Measurements from ENCODE around the gene UNC5B. TPM values are rescaled to one million over a fixed set of nuclear protein-coding genes. Genes with fewer than 3 reads are reported as not detected.

Gene UNC5B
- total RNA-seq, 1 experiment from 2014 or later, result 49.6 TPM

GRCh38 chr10:71250842-71251241, 38.5 kb downstream of the UNC5B start (continued):
- TF ChIP-seq HMGXB4 (CRISPR knock-in tag; IDR thresholded peaks at IDR 0.05), result no peak
- no peak for TF ChIP-seq MAX (CRISPR knock-in tag; IDR thresholded peaks at IDR 0.05)
- TF ChIP-seq CREM (CRISPR knock-in tag; IDR thresholded peaks at IDR 0.05), result no peak

- CTCF ChIA-PET, result no interaction called here
- Mint-ChIP-seq H3K4me3 (no peak overlapping the region), H3K36me3 (peaks cover 6% of the 10 kb centered on the region; the same call in 1 of the 2 replicates)
- TF ChIP-seq JAZF1 (CRISPR knock-in tag; IDR thresholded peaks at IDR 0.05) (no peak), ZNF532 (CRISPR knock-in tag; IDR thresholded peaks at IDR 0.05; ENCODE audit: borderline replicate concordance) (no peak), ELF4 (CRISPR knock-in tag; IDR thresholded peaks at IDR 0.05; ENCODE audit: low read depth) (no peak), AFF4 (CRISPR knock-in tag; IDR thresholded peaks at IDR 0.05; ENCODE audit: borderline replicate concordance) (no peak), NR3C1 (CRISPR knock-in tag; conservative IDR thresholded peaks at IDR 0.05; ENCODE audit: low read depth) (no peak), ZSCAN18 (CRISPR knock-in tag; IDR thresholded peaks at IDR 0.05) (no peak), CDX4 (CRISPR knock-in tag; IDR thresholded peaks at IDR 0.05; ENCODE audit: borderline replicate concordance) (no peak), ZNF512 (CRISPR knock-in tag; IDR thresholded peaks at IDR 0.05; ENCODE audit: borderline replicate concordance) (no peak), ZNF219 (CRISPR knock-in tag; IDR thresholded peaks at IDR 0.05; ENCODE audit: borderline replicate concordance) (no peak), JUN (CRISPR knock-in tag; IDR thresholded peaks at IDR 0.05) (no peak), ATF2 (CRISPR knock-in tag; IDR thresholded peaks at IDR 0.05; ENCODE audit: borderline replicate concordance, low read depth) (no peak), NR2C2 (CRISPR knock-in tag; IDR thresholded peaks at IDR 0.05) (no peak), USF1 (CRISPR knock-in tag; IDR thresholded peaks at IDR 0.05) (no peak), CREM (CRISPR knock-in tag; IDR thresholded peaks at IDR 0.05) (no peak), KAT7 (CRISPR knock-in tag; IDR thresholded peaks at IDR 0.05; ENCODE audit: borderline replicate concordance) (no peak)
These were observed 38.9 kb downstream of the UNC5B start for GRCh38 chr10:71251319-71251718.

More at GRCh38 chr10:71251319-71251718, 38.9 kb downstream of the UNC5B start:
- H3K9me3 Mint-ChIP-seq, result peaks cover 5% of the 10 kb centered on the region; the same call in 1 of the 2 replicates
- H3K27me3 Mint-ChIP-seq (ENCODE audit: low read depth), result no peaks in the 10 kb centered on the region
- POLR2A ChIA-PET, result no interaction called here
- DNase-seq (ENCODE audit: low spot score) (no peak), ATAC-seq (no peak)
- peaks cover 55% of the 10 kb centered on the region for H3K4me1 Mint-ChIP-seq
- H3K27ac Mint-ChIP-seq, result no peak overlapping the region

Data from WTC11 (cell line).